SW480 (cell line): Measurements from ENCODE around the gene JAG2.

Source experiments
- DNase-seq: peaks from one replicate; pipeline ENCODE4 v3.0.0-alpha.2; 2016; ENCODE audit warnings: low spot score

JAG2 gene

GRCh38 chr14:105168496-105168978 lies at the start of gene JAG2:
TSS of gene JAG2 (minus strand) at chr14:105168776. CDS start at chr14:105168420, 356 bp downstream.
- DNase-seq: peak; percentile 77

DNA sequence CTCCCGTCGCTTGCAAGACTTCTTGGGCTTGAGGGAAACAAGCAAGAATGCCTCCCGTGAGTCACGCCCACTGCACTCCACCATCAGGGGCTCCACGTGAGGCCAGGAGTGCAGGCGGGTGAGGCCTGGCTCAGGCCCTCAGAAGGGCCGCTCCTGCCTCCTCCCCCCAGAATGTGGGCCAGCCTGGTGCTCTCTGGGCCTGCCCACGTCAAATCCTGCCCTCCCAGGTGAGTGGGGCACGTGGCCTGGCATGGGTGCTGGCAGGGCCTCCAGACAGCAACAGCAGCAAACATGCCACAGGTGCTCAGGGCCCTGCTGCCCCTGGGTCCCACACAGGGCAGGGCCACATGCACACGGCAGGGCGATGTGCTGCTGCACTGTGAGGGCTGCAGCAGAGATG lies 49.2 kb upstream of the JAG2 start:
- no peak for DNase-seq

DNA sequence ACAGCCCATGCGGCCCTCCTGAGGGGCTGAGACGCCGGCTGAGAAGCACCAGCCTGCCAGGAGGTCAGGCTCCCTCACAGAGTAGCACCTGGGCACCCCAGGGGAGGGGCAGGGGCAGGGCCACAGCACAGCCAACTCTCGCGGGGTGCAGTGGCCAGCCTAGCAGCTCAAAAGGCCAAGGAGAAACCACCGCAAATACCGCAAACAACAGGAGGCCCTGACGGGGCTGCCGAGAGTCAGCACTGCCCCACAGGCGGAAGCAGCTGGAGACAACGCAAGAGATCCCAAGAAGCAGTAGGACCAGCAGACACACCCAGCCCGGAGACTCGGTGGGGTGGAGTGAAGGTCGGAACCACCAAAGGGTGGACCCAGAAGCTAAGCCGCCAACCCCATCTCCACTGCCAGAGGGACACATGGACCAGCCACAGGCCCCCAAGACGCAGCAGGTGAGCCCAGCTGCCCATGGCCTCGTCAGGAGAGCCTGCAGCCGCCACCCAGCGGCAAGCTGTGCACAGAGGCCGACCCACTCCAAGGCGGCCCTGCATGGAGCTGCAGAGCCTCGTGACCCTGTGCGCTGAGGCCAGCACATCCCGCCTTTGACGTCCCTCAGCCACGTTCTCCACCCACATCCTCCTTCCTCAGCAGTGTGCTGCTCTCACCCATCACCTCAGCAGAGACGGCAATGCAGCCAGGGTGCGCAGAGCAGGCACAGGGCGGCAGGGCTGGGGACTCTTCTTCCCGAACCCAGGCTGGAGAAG lies 48.1 kb upstream of the JAG2 start:
- no peak for DNase-seq

DNA sequence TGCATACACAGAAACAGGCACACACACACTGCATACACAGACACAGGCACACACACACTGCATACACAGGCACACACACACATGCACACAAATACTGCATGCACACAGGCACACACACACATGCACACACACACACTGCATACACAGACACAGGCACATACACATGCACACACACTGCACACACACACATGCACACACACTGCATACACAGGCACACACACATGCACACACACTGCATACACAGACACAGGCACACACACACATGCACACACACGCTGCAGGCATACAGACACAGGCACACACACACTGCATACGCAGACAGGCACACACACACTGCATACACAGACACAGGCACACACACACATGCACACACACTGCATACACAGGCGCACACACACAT lies 47.0 kb upstream of the JAG2 start:
- no peak for DNase-seq

- DNase-seq: no peak
Observed at GRCh38 chr14:105214324-105214915, 45.8 kb upstream of the JAG2 start.

- no peak for DNase-seq
Observed at GRCh38 chr14:105213361-105213760, 44.8 kb upstream of the JAG2 start.

- DNase-seq: no peak
Observed at GRCh38 chr14:105212541-105213300, 44.1 kb upstream of the JAG2 start.

GRCh38 chr14:105211758-105212089 lies 43.1 kb upstream of the JAG2 start:
- no peak for DNase-seq

- DNase-seq: no peak
Observed at GRCh38 chr14:105211086-105211757, 42.6 kb upstream of the JAG2 start.

- no peak for DNase-seq
Observed at GRCh38 chr14:105210266-105211025, 41.9 kb upstream of the JAG2 start.

GRCh38 chr14:105209646-105210045 lies 41.1 kb upstream of the JAG2 start:
- DNase-seq: no peak

DNA sequence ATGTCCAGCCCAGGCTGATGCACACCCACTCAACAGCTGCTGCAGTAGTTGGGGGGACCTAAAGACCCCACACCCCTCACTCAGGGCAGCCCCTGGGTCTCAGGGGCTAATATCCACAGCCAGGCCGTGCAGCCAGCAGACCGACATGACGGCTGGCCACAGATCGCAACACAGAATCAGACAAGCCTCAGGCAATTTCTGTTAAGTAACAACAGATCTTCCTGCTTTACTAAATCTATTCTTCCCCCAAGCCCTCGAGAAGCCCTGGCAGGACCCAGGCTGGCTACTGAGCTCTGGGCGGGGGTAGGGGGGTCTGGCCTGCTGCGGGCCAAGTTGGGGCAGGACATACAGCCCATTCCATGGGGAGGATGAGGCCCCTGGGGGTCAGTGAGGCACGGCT lies 40.5 kb upstream of the JAG2 start:
- DNase-seq: no peak

DNA sequence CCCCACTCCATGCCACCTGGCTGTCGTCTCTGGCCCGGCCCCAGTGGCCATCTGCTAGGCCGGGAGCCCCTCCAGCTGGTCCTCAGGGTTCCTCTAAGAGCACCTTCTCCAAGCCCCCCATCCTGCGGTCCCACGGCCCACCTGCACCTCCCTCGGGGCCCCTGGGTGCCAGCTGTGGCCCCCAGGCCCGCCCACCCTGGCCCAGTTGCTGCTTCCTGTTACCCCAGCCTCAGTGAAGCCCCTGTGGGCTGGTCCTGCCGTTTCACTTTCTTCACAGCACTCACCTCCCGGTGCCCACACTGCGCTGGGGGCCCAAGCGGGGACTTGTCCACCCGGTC lies 40.1 kb upstream of the JAG2 start:
- DNase-seq: no peak

DNA sequence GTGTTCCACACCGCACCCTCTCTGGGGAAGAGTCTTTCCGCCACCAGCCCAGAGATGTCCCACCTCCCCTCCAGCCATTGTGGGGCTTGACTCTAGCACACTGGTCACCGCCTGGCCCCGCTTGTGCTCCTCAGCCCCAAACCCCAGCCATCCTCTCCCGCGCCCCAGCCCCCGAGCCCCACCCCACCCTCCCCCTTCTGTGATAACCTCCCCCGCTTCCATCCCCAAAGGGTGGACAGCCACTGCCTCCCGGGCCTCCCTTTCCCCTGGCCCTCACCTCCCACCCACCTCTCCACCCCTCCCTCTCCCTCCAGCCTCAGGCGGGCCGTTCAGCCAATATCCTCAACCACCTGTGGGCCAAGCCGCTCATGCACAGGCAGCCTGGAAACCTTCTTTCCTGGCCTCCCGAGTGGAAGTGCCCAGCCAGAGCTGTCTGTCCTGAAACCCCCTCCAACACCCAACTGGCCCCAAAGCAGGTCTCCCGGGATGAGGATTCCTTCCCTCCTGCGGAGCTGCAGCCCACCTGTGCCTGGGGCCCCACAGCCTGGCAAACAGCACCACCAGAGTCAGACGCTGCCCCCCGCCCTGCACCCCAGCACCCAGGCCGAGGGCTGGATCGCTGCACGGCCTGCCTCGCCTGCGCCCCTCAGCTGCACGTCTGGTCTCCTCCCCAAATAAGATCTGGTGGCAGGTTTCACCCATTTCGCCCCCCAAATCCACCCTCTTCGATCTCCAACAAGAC lies 39.6 kb upstream of the JAG2 start:
- DNase-seq: no peak

- DNase-seq: no peak
Observed at GRCh38 chr14:105207460-105207901, 38.9 kb upstream of the JAG2 start.

DNA sequence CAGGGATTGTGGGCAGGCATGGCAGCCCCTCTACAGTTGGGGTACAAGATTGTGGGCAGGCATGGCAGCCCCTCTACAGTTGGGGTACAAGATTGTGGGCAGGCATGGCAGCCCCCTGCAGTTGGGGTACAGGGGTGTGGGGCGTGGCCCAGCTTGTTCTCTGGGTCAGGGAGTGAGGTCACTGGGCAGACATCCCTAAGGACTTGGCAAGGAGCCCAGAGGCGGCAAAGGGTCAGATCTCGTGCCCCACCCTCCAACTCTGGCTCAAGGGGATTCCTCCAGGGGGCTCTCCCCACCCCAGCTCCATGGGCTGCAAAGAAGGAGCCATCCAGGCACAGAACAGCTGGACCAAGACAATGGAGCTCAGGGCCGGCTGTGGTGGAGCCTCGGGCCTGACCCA lies 38.3 kb upstream of the JAG2 start:
- DNase-seq: no peak

GRCh38 chr14:105205673-105206208 lies 37.2 kb upstream of the JAG2 start:
- DNase-seq: no peak

- DNase-seq: no peak
Observed at GRCh38 chr14:105204931-105205672, 36.5 kb upstream of the JAG2 start.

GRCh38 chr14:105204206-105204930 lies 35.8 kb upstream of the JAG2 start:
- peak; percentile 89 for DNase-seq
